GM23338 (cell line): ENCODE results near the gene PPP1R18. TPM values are rescaled to one million over a fixed set of nuclear protein-coding genes. Genes with fewer than 3 reads are reported as not detected.
A peak's percentile ranks its signal among the peaks of the same experiment; 100 is the strongest.

Experiments
- ATAC-seq: fragments of 200-7000 bp; cut with Tn5 transposase; 3 replicates; pipeline ENCODE4 v1.9.1; 2020
- DNase-seq: peaks from one replicate; pipeline ENCODE4 v3.0.0-alpha.2; 2015; ENCODE audit warnings: low spot score
- H2AFZ ChIP-seq: fragments of 200-600 bp; sonication (generic); 2 replicates; pipeline ENCODE4 v1.8.0; 2016; ENCODE audit warnings: antibody characterized with exemption, mild to moderate bottlenecking, moderate library complexity
- H3F3A ChIP-seq: fragments of 200-600 bp; sonication (generic); replicated peaks from 2 replicates; pipeline ENCODE4 v1.8.0; 2017; ENCODE audit warnings: antibody characterized with exemption, mixed run types, low read depth
- H3K27ac ChIP-seq: fragments of 200-600 bp; sonication (generic); 2 replicates; pipeline ENCODE4 v1.6.1; 2016; ENCODE audit warnings: low read depth
- H3K27me3 ChIP-seq: fragments of 200-600 bp; sonication (generic); 2 replicates; pipeline ENCODE4 v1.8.0; 2016; ENCODE audit warnings: mild to moderate bottlenecking, mixed run types, moderate library complexity; ENCODE audit not compliant: insufficient read depth
- H3K36me3 ChIP-seq: fragments of 200-600 bp; sonication (generic); 2 replicates; pipeline ENCODE4 v1.8.0; 2016; ENCODE audit warnings: mild to moderate bottlenecking; ENCODE audit not compliant: insufficient read depth
- H3K4me1 ChIP-seq: fragments of 200-600 bp; sonication (generic); 2 replicates; pipeline ENCODE4 v1.8.0; 2016; ENCODE audit warnings: mild to moderate bottlenecking, moderate library complexity; ENCODE audit not compliant: insufficient read depth
- H3K4me2 ChIP-seq: fragments of 200-600 bp; sonication (generic); 2 replicates; pipeline ENCODE4 v1.7.1; 2017; ENCODE audit warnings: mixed run types
- H3K4me3 ChIP-seq: fragments of 200-600 bp; sonication (generic); 2 replicates; pipeline ENCODE4 v1.6.1; 2016; ENCODE audit warnings: mixed run types
- H3K79me2 ChIP-seq: fragments of 200-600 bp; sonication (generic); replicated peaks from 2 replicates; pipeline ENCODE4 v1.8.0; 2017; ENCODE audit warnings: mild to moderate bottlenecking; ENCODE audit not compliant: insufficient read depth
- H3K9me2 ChIP-seq: fragments of 200-600 bp; sonication (generic); 2 replicates; pipeline ENCODE4 v1.8.0; 2017; ENCODE audit not compliant: insufficient read depth
- H4K20me1 ChIP-seq: fragments of 200-600 bp; sonication (generic); replicated peaks from 2 replicates; pipeline ENCODE4 v1.8.0; 2017; ENCODE audit warnings: mild to moderate bottlenecking; ENCODE audit not compliant: insufficient read depth
- H3K27ac Mint-ChIP-seq: 2 replicates; pipeline ENCODE4 v1.8.0; 2020; ENCODE audit warnings: inconsistent platforms, mild to moderate bottlenecking, moderate library complexity, mixed read lengths
- H3K27me3 Mint-ChIP-seq: 3 replicates; pipeline ENCODE4 v1.8.0; 2022; ENCODE audit warnings: low read depth, mild to moderate bottlenecking, moderate library complexity, mixed read lengths, inconsistent platforms; ENCODE audit not compliant: insufficient read depth, poor library complexity
- H3K36me3 Mint-ChIP-seq: 3 replicates; pipeline ENCODE4 v1.8.0; 2021; ENCODE audit warnings: low read depth, mild to moderate bottlenecking, inconsistent platforms, moderate library complexity, mixed read lengths
- H3K4me1 Mint-ChIP-seq: 3 replicates; pipeline ENCODE4 v1.8.0; 2020; ENCODE audit warnings: mild to moderate bottlenecking, inconsistent platforms, mixed read lengths
- H3K4me3 Mint-ChIP-seq: 3 replicates; pipeline ENCODE4 v1.8.0; 2021; ENCODE audit warnings: moderate library complexity, mild to moderate bottlenecking, inconsistent platforms, mixed read lengths
- H3K9me3 Mint-ChIP-seq: 3 replicates; pipeline ENCODE4 v1.8.0; 2020; ENCODE audit warnings: moderate library complexity, mild to moderate bottlenecking, inconsistent platforms, mixed read lengths
- CREB1 ChIP-seq: fragments of 250-450 bp; sonication (Bioruptor Pico); IDR thresholded peaks from 2 replicates; pipeline ENCODE4 v1.5.0; 2020; ENCODE audit warnings: low read depth, mild to moderate bottlenecking, moderate library complexity
- CTCF ChIP-seq, 2 experiments: fragments of 200-600 bp in 1 of 2; sonication (generic) in 1 of 2; conservative IDR thresholded peaks; 2 replicates each; pipeline versions ENCODE4 v1.5.1 to v1.6.1; 2016 to 2017; ENCODE audit warnings: antibody characterized with exemption in 2 of 2, low read depth in 2 of 2, mild to moderate bottlenecking in 2 of 2, moderate library complexity in 1 of 2
- ETS1 ChIP-seq: IDR thresholded peaks from 2 replicates; pipeline ENCODE4 v1.6.1; 2016; ENCODE audit warnings: antibody characterized with exemption
- EZH2 ChIP-seq: fragments of 200-600 bp; sonication (generic); IDR thresholded peaks from one replicate; pipeline ENCODE4 v1.8.0; 2017; ENCODE audit warnings: antibody characterized with exemption, mild to moderate bottlenecking, low read depth; ENCODE audit not compliant: unreplicated experiment
- EZH2phosphoT487 ChIP-seq: fragments of 200-600 bp; sonication (generic); IDR thresholded peaks from one replicate; pipeline ENCODE4 v1.8.1; 2018; ENCODE audit warnings: antibody characterized with exemption; ENCODE audit not compliant: unreplicated experiment
- JUNB ChIP-seq: IDR thresholded peaks from one replicate; pipeline ENCODE4 v1.6.1; 2016; ENCODE audit warnings: antibody characterized with exemption; ENCODE audit not compliant: unreplicated experiment
- NANOG ChIP-seq: IDR thresholded peaks from 2 replicates; pipeline ENCODE4 v1.6.1; 2016; ENCODE audit warnings: antibody characterized with exemption, borderline replicate concordance
- POLR2AphosphoS5 ChIP-seq: IDR thresholded peaks from 2 replicates; pipeline ENCODE4 v1.6.1; 2016; ENCODE audit warnings: antibody characterized with exemption, low read depth
- REST ChIP-seq: IDR thresholded peaks from one replicate; pipeline ENCODE4 v1.6.1; 2018; ENCODE audit warnings: antibody characterized with exemption; ENCODE audit not compliant: unreplicated experiment
- STAT1 ChIP-seq: IDR thresholded peaks from one replicate; pipeline ENCODE4 v1.6.1; 2016; ENCODE audit warnings: antibody characterized with exemption; ENCODE audit not compliant: unreplicated experiment
- ZNF114 ChIP-seq: fragments of 250-450 bp; sonication (Bioruptor Pico); IDR thresholded peaks from 2 replicates; pipeline ENCODE4 v1.5.0; 2020; ENCODE audit warnings: mild to moderate bottlenecking, moderate library complexity
- ZNF331 ChIP-seq: fragments of 250-450 bp; sonication (Bioruptor Pico); IDR thresholded peaks from 2 replicates; pipeline ENCODE4 v1.5.0; 2020; ENCODE audit warnings: low read depth, mild to moderate bottlenecking, moderate library complexity
- ZNF462 ChIP-seq: fragments of 250-450 bp; sonication (Bioruptor Pico); IDR thresholded peaks from 2 replicates; pipeline ENCODE4 v1.5.0; 2020; ENCODE audit warnings: mild to moderate bottlenecking, moderate library complexity
- polyA plus RNA-seq: library from polyadenylated mRNA; unstranded; fragments of >200 nt; fragmentation: Nextera tagmentation; extraction: Ambion mirVana; gene quantifications from 2 replicates; pipeline ENCODE4 v1.2.1, GENCODE V29; 2016
- total RNA-seq: library from RNA; depleted of rRNA; stranded (reverse); fragments of >200 nt; shearing (Covaris generic); gene quantifications from 2 replicates; pipeline ENCODE4 v1.2.3, GENCODE V29; 2014

Gene PPP1R18
- total and polyA plus RNA-seq, 2 experiments from 2014 or later: 17.1 to 19.2 TPM

- Mint-ChIP-seq H3K36me3 (peaks cover 45% of the 10 kb centered on the region), H3K9me3 (no peaks in the 10 kb centered on the region; the same call in 2 of the 3 replicates), H3K4me3 (no peak overlapping the region; the same call in 2 of the 3 replicates), H3K27me3 (peaks cover 10% of the 10 kb centered on the region), H3K4me1 (peaks cover 5% of the 10 kb centered on the region; the same call in 2 of the 3 replicates), H3K27ac (peak overlapping the region; percentile 76)
- Histone ChIP-seq H2AFZ (no peak overlapping the region), H3K27me3 (no peaks in the 10 kb centered on the region), H3K79me2 (no peaks in the 10 kb centered on the region), H3F3A (0 out of 2 replicates have a peak, but pooled peaks cover 6% of the 10 kb centered on the region), H3K27ac (no peak overlapping the region), H3K36me3 (peaks cover 18% of the 10 kb centered on the region), H3K9me2 (no peaks in the 10 kb centered on the region), H4K20me1 (no peaks in the 10 kb centered on the region; the same call in 1 of the 2 replicates), H3K4me1 (no peaks in the 10 kb centered on the region), H3K4me2 (no peak overlapping the region), H3K4me3 (no peak overlapping the region)
- ATAC-seq (peak; percentile 73), DNase-seq (peak; percentile 32)
- TF ChIP-seq CREB1 (CRISPR knock-in tag) (no peak), EZH2 (no peak), JUNB (no peak), ZNF331 (CRISPR knock-in tag) (no peak), ZNF114 (CRISPR knock-in tag) (no peak), ETS1 (no peak), EZH2phosphoT487 (no peak), REST (no peak), POLR2AphosphoS5 (no peak), STAT1 (no peak), NANOG (no peak), ZNF462 (CRISPR knock-in tag) (no peak), CTCF (conservative IDR thresholded peaks at IDR 0.05; ENCODE audit: low read depth in 2 of 2) (no peak)
These were observed 13.9 kb upstream of the PPP1R18 start for GRCh38 chr6:30700340-30700739.
